ENCODE measurements around the gene DLEC1.
"Not testable (repeated sequence)": the region's sequence is repeated elsewhere in the genome, so short reads cannot be mapped to it uniquely, and the experiment has no call there.

The DLEC1 gene

DNA sequence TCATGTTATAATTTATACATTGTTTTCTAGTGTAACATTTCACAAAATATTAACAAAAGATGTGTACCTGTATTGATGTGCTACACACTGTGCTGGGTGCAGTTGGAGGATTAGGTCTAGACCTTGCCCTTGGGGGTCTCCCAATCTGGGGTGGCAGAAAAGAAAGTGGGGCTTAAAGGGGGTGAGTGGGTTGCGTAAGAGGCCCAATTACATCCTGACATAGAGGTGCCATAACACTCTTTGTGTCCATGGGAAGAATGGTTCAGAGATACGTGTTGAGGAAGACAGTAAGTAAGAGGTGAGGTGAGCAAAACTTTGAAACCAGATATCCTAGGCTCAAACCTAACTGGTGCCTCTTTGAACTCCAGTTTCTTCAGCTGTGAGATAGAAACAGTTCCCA lies 31.0 kb downstream of the DLEC1 start:
- Histone ChIP-seq H3K27me3 (replicated peaks; ENCODE audit: control insufficient read depth, insufficient read depth, low read length) (no peaks in the 10 kb centered on the region), H3K4me3 (replicated peaks; ENCODE audit: low read depth, low read length) (no peak overlapping the region), H3K36me3 (ENCODE audit: control insufficient read depth, insufficient read depth, low read length) (no peaks in the 10 kb centered on the region)
- TF ChIP-seq, protein P1, sequence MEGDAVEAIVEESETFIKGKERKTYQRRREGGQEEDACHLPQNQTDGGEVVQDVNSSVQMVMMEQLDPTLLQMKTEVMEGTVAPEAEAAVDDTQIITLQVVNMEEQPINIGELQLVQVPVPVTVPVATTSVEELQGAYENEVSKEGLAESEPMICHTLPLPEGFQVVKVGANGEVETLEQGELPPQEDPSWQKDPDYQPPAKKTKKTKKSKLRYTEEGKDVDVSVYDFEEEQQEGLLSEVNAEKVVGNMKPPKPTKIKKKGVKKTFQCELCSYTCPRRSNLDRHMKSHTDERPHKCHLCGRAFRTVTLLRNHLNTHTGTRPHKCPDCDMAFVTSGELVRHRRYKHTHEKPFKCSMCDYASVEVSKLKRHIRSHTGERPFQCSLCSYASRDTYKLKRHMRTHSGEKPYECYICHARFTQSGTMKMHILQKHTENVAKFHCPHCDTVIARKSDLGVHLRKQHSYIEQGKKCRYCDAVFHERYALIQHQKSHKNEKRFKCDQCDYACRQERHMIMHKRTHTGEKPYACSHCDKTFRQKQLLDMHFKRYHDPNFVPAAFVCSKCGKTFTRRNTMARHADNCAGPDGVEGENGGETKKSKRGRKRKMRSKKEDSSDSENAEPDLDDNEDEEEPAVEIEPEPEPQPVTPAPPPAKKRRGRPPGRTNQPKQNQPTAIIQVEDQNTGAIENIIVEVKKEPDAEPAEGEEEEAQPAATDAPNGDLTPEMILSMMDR (IDR thresholded peaks at IDR 0.05; ENCODE audit: insufficient read depth, low read length, poor library complexity, severe bottlenecking): no peak
- no peak for DNase-seq (ENCODE audit: extremely low read depth, insufficient read length)

DNA sequence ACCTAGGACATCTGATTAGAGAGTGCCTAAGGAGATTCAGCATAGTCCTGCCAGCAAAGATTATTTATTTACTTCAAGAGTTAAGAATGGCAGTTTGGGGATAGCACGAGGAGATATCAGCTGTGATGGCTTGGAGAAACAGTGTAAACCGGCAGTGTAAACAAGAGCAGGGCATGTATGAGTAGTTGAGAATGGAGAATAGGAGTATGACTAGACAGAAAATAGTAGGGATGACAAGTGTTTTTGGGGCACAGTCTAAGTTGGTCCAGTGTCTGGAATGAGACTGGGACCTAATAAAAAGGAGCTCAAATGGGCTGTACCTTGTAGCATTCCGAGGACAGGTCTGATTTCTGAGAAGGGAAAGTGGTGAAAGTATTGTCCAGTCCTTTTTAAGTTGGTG lies 38.1 kb downstream of the DLEC1 start:
- H3K27me3 ChIP-seq (replicated peaks; ENCODE audit: control insufficient read depth, insufficient read depth, low read length); H3K4me3 ChIP-seq (replicated peaks; ENCODE audit: low read depth, low read length); H3K36me3 ChIP-seq (ENCODE audit: control insufficient read depth, insufficient read depth, low read length); DNase-seq (ENCODE audit: extremely low read depth, insufficient read length): not testable (repeated sequence)

DNA sequence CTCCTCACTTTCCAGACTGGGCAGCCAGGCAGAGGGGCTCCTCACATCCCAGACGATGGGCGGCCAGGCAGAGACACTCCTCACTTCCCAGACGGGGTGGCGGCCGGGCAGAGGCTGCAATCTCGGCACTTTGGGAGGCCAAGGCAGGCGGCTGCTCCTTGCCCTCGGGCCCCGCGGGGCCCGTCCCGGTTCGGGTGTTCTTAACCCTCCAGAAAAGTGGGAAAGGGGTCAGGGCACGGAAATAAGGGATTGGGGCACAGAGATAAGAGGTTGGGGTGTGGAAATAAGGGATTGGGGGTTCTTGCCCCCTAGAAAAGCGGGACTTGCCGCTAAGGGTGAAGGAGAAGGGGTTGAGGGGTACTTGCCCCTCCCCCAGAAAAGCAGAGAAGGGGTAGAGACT lies 43.3 kb downstream of the DLEC1 start:
- not testable (repeated sequence) for H3K36me3 ChIP-seq (ENCODE audit: control insufficient read depth, insufficient read depth, low read length); DNase-seq (ENCODE audit: extremely low read depth, insufficient read length); H3K27me3 ChIP-seq (replicated peaks; ENCODE audit: control insufficient read depth, insufficient read depth, low read length); H3K4me3 ChIP-seq (replicated peaks; ENCODE audit: low read depth, low read length)

DNA sequence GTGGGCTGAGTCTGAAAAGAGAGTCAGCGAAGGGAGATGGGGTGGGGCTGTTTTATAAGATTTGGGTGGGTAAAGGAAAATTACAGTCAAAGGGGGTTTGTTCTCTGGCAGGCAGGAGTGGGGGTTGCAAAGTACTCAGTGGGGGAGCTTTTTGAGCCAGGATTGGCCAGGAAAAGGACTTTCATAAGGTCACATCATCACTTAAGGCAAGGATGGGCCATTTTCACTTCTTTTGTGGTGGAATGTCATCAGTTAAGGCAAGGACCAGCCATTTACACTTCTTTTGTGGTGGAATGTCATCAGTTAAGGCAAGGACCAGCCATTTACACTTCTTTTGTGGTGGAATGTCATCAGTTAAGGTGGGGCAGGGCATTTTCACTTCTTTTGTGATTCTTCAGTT lies 44.2 kb downstream of the DLEC1 start:
- H3K36me3 ChIP-seq (ENCODE audit: control insufficient read depth, insufficient read depth, low read length); H3K4me3 ChIP-seq (replicated peaks; ENCODE audit: low read depth, low read length); DNase-seq (ENCODE audit: extremely low read depth, insufficient read length); H3K27me3 ChIP-seq (replicated peaks; ENCODE audit: control insufficient read depth, insufficient read depth, low read length): not testable (repeated sequence)

DNA sequence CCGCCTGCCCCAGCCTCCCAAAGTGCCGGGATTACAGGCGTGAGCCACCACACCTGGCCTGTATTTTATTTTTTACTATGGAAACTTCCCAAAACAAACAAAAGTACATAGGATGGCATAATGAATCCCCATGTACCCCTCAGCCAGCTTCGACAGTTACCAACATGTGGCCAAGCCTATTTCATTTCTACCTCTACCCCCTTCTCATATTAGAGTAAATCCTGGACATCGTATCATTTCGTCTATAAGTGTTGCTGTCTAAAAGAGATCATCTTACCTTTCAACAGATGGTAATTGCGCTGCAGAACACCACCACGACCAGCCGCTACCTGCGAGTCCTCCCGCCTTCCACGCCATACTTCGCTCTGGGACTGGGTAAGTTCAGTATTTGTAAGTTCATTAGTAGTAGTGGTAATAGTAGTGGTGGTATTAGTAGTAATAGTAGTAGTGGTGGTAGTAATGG lies 44.9 kb downstream of the DLEC1 start:
- TF ChIP-seq, protein P1 (IDR thresholded peaks at IDR 0.05; ENCODE audit: insufficient read depth, low read length, poor library complexity, severe bottlenecking): no peak
- no peaks in the 10 kb centered on the region; the same call in 1 of the 2 replicates for H3K36me3 ChIP-seq (ENCODE audit: control insufficient read depth, insufficient read depth, low read length)
- no peaks in the 10 kb centered on the region for H3K27me3 ChIP-seq (replicated peaks; ENCODE audit: control insufficient read depth, insufficient read depth, low read length)
- H3K4me3 ChIP-seq (replicated peaks; ENCODE audit: low read depth, low read length): no peak overlapping the region
- DNase-seq (ENCODE audit: extremely low read depth, insufficient read length): no peak

DNA sequence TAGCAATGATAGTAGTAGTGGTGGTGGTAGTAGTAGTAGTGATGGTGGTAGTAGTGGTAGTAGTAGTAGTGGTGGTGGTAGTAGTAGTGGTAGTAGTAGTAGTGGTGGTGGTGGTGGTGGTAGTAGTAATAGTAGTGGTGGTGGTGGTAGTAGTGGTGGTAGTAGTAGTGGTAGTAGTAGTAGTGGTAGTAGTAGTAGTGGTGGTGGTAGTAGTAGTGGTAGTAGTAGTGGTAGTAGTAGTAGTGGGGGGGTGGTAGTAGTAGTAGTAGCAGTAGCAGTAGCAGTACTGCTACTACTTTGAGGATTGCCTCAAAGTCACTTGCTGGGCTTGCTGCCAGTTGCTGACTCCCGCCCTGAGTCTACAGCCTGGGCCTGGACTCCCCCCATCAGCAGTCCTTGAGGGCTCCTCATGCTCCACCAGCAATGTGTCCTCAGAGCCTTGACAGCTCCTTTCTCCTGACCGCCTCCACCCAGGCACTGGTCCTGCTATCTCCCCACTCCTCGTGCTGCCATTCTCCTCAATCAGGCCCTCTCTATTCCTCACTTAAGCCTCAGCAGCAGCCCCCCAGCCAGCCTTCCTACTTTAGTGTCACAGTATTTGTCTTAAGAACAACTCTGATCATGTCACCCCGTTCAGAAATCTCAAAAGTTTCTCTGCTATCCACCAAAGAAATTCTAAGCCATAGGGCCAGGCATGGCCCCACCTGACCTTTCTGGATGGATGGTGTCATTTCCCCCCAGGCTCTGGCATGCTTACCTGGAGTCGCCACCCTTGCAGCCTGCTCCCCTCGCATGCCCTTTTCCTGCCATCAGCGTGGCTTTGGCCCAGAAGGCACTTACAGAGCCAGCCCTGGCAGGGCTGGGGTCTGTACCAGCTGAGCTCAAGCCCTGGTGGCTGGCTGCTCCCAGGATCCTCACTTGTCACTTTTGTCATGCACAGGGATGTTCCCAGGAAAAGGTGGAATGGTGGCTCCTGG lies 45.6 kb downstream of the DLEC1 start:
- DNase-seq (ENCODE audit: extremely low read depth, insufficient read length): peak; percentile 42

More for the DNA sequence above, 45.6 kb downstream of the DLEC1 start:
- H3K4me3 ChIP-seq (replicated peaks; ENCODE audit: low read depth, low read length): no peak overlapping the region
- no peaks in the 10 kb centered on the region; the same call in 1 of the 2 replicates for H3K36me3 ChIP-seq (ENCODE audit: control insufficient read depth, insufficient read depth, low read length)
- no peaks in the 10 kb centered on the region for H3K27me3 ChIP-seq (replicated peaks; ENCODE audit: control insufficient read depth, insufficient read depth, low read length)
- TF ChIP-seq, protein P1 (IDR thresholded peaks at IDR 0.05; ENCODE audit: insufficient read depth, low read length, poor library complexity, severe bottlenecking): no peak
